Activated naive CD8-positive, alpha-beta T cell treated with anti-CD3 and anti-CD28 coated beads, Interleukin-2, amount 50 U/mL, for 24 hours (primary cell): Measurements from ENCODE around the gene PEX26.
"Not testable (repeated sequence)": the region's sequence is repeated elsewhere in the genome, so short reads cannot be mapped to it uniquely, and the experiment has no call there.

ENCODE experiments used
- ATAC-seq: fragments of 150-1000 bp; cut with Tn5 transposase; one replicate; pipeline ENCODE4 v1.10.0; 2021
- DNase-seq: peaks from one replicate; pipeline ENCODE4 v3.0.0; 2021
- H3K27ac Mint-ChIP-seq: one replicate; pipeline ENCODE4 v1.8.0; 2021; ENCODE audit warnings: mild to moderate bottlenecking, mixed read lengths
- H3K27me3 Mint-ChIP-seq: one replicate; pipeline ENCODE4 v1.8.0; 2021; ENCODE audit warnings: mixed read lengths
- H3K36me3 Mint-ChIP-seq: one replicate; pipeline ENCODE4 v1.8.0; 2021; ENCODE audit warnings: low read depth, mixed read lengths
- H3K4me1 Mint-ChIP-seq: one replicate; pipeline ENCODE4 v1.8.0; 2021; ENCODE audit warnings: mixed read lengths
- H3K4me3 Mint-ChIP-seq: one replicate; pipeline ENCODE4 v1.8.0; 2021; ENCODE audit warnings: mild to moderate bottlenecking, moderate library complexity, mixed read lengths
- H3K9me3 Mint-ChIP-seq: one replicate; pipeline ENCODE4 v1.8.0; 2021; ENCODE audit warnings: mixed read lengths

PEX26 gene

GRCh38 chr22:18062421-18062820 is 15.4 kb upstream of the PEX26 start:
- H3K4me1 Mint-ChIP-seq: peaks cover 16% of the 10 kb centered on the region
- DNase-seq (no peak), ATAC-seq (no peak)
- H3K9me3 Mint-ChIP-seq: no peaks in the 10 kb centered on the region
- no peak overlapping the region for H3K4me3 Mint-ChIP-seq
- peaks cover 27% of the 10 kb centered on the region for H3K27me3 Mint-ChIP-seq
- no peaks in the 10 kb centered on the region for H3K36me3 Mint-ChIP-seq
- H3K27ac Mint-ChIP-seq: no peak overlapping the region

- no peak overlapping the region for H3K27ac Mint-ChIP-seq
- no peaks in the 10 kb centered on the region for H3K9me3 Mint-ChIP-seq
- no peak overlapping the region for H3K4me3 Mint-ChIP-seq
- peaks cover 13% of the 10 kb centered on the region for H3K4me1 Mint-ChIP-seq
- H3K27me3 Mint-ChIP-seq: peaks cover 31% of the 10 kb centered on the region
- DNase-seq (no peak), ATAC-seq (no peak)
- no peaks in the 10 kb centered on the region for H3K36me3 Mint-ChIP-seq
Observed at GRCh38 chr22:18063306-18063705, 14.5 kb upstream of the PEX26 start.

GRCh38 chr22:18063715-18064114 is 14.1 kb upstream of the PEX26 start:
- ATAC-seq, DNase-seq, H3K27ac Mint-ChIP-seq, H3K4me3 Mint-ChIP-seq, H3K9me3 Mint-ChIP-seq, H3K36me3 Mint-ChIP-seq: not testable (repeated sequence)
- Mint-ChIP-seq H3K4me1 (peaks cover 13% of the 10 kb centered on the region), H3K27me3 (peaks cover 31% of the 10 kb centered on the region)

GRCh38 chr22:18064636-18065035 is 13.2 kb upstream of the PEX26 start:
- no peaks in the 10 kb centered on the region for H3K9me3 Mint-ChIP-seq
- peaks cover 10% of the 10 kb centered on the region for H3K4me1 Mint-ChIP-seq
- no peak for DNase-seq
- peaks cover 30% of the 10 kb centered on the region for H3K27me3 Mint-ChIP-seq
- no peak overlapping the region for H3K27ac Mint-ChIP-seq
- no peak overlapping the region for H3K4me3 Mint-ChIP-seq
- no peak for ATAC-seq
- no peaks in the 10 kb centered on the region for H3K36me3 Mint-ChIP-seq

GRCh38 chr22:18065256-18065655 is 12.5 kb upstream of the PEX26 start:
- no peak overlapping the region for H3K4me3 Mint-ChIP-seq
- DNase-seq (no peak), ATAC-seq (no peak)
- H3K27me3 Mint-ChIP-seq: peaks cover 30% of the 10 kb centered on the region
- H3K4me1 Mint-ChIP-seq: peaks cover 6% of the 10 kb centered on the region
- no peaks in the 10 kb centered on the region for H3K36me3 Mint-ChIP-seq
- H3K27ac Mint-ChIP-seq: no peak overlapping the region
- H3K9me3 Mint-ChIP-seq: no peaks in the 10 kb centered on the region

- Mint-ChIP-seq H3K27me3 (peaks cover 30% of the 10 kb centered on the region), H3K27ac (no peak overlapping the region), H3K36me3 (no peaks in the 10 kb centered on the region), H3K4me3 (no peak overlapping the region), H3K9me3 (no peaks in the 10 kb centered on the region), H3K4me1 (peaks cover 5% of the 10 kb centered on the region)
- no peak for ATAC-seq
- DNase-seq: no peak
Observed at GRCh38 chr22:18066181-18066859, 11.5 kb upstream of the PEX26 start.

- Mint-ChIP-seq H3K27me3 (peaks cover 30% of the 10 kb centered on the region), H3K4me1 (peaks cover 4% of the 10 kb centered on the region), H3K9me3 (no peaks in the 10 kb centered on the region), H3K4me3 (no peak overlapping the region), H3K36me3 (no peaks in the 10 kb centered on the region), H3K27ac (no peak overlapping the region)
- DNase-seq: no peak
- no peak for ATAC-seq
Observed at GRCh38 chr22:18067121-18067520, 10.7 kb upstream of the PEX26 start.

GRCh38 chr22:18067548-18068341 is 10.0 kb upstream of the PEX26 start:
- no peaks in the 10 kb centered on the region for H3K9me3 Mint-ChIP-seq
- H3K27me3 Mint-ChIP-seq: peaks cover 30% of the 10 kb centered on the region
- H3K4me1 Mint-ChIP-seq: peaks cover 4% of the 10 kb centered on the region
- H3K36me3 Mint-ChIP-seq: no peaks in the 10 kb centered on the region
- DNase-seq (no peak), ATAC-seq (no peak)
- H3K27ac Mint-ChIP-seq: no peak overlapping the region
- H3K4me3 Mint-ChIP-seq: no peak overlapping the region

GRCh38 chr22:18068381-18068988 is 9.3 kb upstream of the PEX26 start:
- Mint-ChIP-seq H3K4me3 (no peak overlapping the region), H3K36me3 (no peaks in the 10 kb centered on the region), H3K27ac (no peak overlapping the region), H3K27me3 (peaks cover 30% of the 10 kb centered on the region), H3K9me3 (no peaks in the 10 kb centered on the region), H3K4me1 (peaks cover 4% of the 10 kb centered on the region)
- ATAC-seq (no peak), DNase-seq (no peak)

- H3K9me3 Mint-ChIP-seq: no peaks in the 10 kb centered on the region
- no peak overlapping the region for H3K4me3 Mint-ChIP-seq
- no peak overlapping the region for H3K27ac Mint-ChIP-seq
- no peak for ATAC-seq
- no peaks in the 10 kb centered on the region for H3K36me3 Mint-ChIP-seq
- H3K27me3 Mint-ChIP-seq: peaks cover 30% of the 10 kb centered on the region
- no peak for DNase-seq
- peaks cover 4% of the 10 kb centered on the region for H3K4me1 Mint-ChIP-seq
Observed at GRCh38 chr22:18069041-18069440, 8.7 kb upstream of the PEX26 start.

- Mint-ChIP-seq H3K36me3 (no peaks in the 10 kb centered on the region), H3K9me3 (no peaks in the 10 kb centered on the region), H3K4me3 (no peak overlapping the region), H3K27me3 (peaks cover 24% of the 10 kb centered on the region), H3K4me1 (peaks cover 4% of the 10 kb centered on the region), H3K27ac (no peak overlapping the region)
- ATAC-seq (no peak), DNase-seq (no peak)
Observed at GRCh38 chr22:18070041-18070440, 7.7 kb upstream of the PEX26 start.

- Mint-ChIP-seq H3K36me3 (no peaks in the 10 kb centered on the region), H3K9me3 (no peaks in the 10 kb centered on the region), H3K27ac (no peak overlapping the region), H3K27me3 (peaks cover 18% of the 10 kb centered on the region), H3K4me1 (peaks cover 4% of the 10 kb centered on the region), H3K4me3 (no peak overlapping the region)
- DNase-seq (peak; percentile 33), ATAC-seq (no peak)
Observed at GRCh38 chr22:18070556-18071306, 7.1 kb upstream of the PEX26 start.

GRCh38 chr22:18071307-18071967 is 6.4 kb upstream of the PEX26 start:
- H3K9me3 Mint-ChIP-seq, ATAC-seq, H3K36me3 Mint-ChIP-seq, DNase-seq, H3K27ac Mint-ChIP-seq, H3K4me1 Mint-ChIP-seq, H3K4me3 Mint-ChIP-seq: not testable (repeated sequence)
- peaks cover 10% of the 10 kb centered on the region for H3K27me3 Mint-ChIP-seq

- Mint-ChIP-seq H3K36me3 (no peaks in the 10 kb centered on the region), H3K27me3 (peaks cover 9% of the 10 kb centered on the region), H3K27ac (no peak overlapping the region), H3K4me1 (peaks cover 11% of the 10 kb centered on the region), H3K4me3 (no peak overlapping the region), H3K9me3 (no peaks in the 10 kb centered on the region)
- ATAC-seq (no peak), DNase-seq (no peak)
Observed at GRCh38 chr22:18071968-18072310, 5.9 kb upstream of the PEX26 start.
